Erythroblast (primary cell): Measurements from ENCODE around the gene SRA1.

Experiments
- DNase-seq, 2 experiments: peaks; one replicate each; lab custom pipeline; 2025; lab: John Stamatoyannopoulos, UW
- GATA1 ChIP-seq: IDR thresholded peaks from 2 replicates; pipeline ENCODE4 v1.6.1; 2011; ENCODE audit warnings: low read depth, mild to moderate bottlenecking, control low read depth, low read length, moderate library complexity
- POLR2A ChIP-seq: IDR thresholded peaks from 2 replicates; pipeline ENCODE4 v1.6.1; 2011; ENCODE audit warnings: mild to moderate bottlenecking, low read length

The SRA1 gene

DNA sequence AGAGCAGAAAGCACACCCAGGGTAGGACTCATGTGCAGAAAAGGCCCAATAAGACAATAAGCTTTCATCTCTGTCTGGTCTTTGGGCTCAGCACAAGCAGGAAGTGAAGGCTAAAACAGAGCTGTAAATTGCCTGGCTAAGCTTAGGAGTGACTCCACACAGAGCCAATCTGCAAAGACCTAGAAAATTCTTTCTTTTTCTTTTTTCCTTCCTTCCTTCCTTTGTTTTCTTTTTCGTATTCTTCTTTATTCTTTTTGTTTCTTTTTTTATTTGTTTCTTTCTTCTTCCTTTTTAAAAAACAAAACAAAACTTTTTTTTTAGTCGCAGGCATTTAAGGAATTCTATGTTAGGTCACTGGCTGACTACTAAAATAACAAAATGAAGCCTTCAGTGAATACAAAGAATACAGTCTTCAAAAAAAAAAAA is 19.5 kb upstream of the SRA1 start:
- DNase-seq, result no peak
- no peak for TF ChIP-seq POLR2A
- TF ChIP-seq GATA1, result no peak

DNA sequence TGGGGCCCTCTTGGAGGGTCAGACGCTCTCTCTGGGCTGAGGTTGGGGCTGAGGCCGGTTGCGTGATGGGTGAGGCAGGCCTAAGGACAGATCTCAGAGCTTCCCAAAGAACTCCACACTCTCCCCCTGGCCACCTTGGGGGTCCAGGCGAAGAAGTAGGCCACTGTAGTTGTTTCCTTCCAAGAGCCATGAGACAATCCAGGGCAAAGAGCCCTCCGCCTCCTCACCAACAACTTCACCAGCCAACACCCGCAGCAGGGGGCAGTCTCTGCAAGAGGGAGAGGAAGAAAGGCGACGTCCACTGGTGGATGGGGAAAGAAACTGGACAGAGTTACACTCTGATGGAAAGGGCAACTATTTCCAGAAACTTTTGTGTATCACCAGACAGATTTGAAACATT is 18.0 kb upstream of the SRA1 start:
- peak; percentile 41 to 42 for DNase-seq
- no peak for TF ChIP-seq GATA1
- no peak for TF ChIP-seq POLR2A

DNA sequence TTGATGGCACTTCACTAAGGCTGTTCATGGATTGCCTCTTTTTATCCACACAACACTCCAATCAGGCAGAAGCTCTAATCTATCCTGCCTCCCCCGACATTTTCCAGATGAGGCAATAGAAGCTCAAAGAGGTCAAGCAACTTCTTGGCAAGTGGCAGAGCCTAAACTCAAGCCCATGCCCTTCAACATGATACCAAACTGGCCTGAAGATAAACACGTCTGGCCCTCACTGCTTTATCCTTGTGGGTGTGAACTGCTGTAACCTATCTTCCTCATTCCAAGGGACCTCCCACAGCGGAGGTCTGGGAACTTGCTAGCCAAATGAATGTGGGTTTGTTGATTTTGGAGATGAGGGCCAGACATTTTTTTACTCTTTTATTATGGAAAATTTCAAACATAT is 16.9 kb upstream of the SRA1 start:
- TF ChIP-seq GATA1 (no peak), POLR2A (no peak)
- DNase-seq, result peak in 1 of 2 experiments; percentile 16

DNA sequence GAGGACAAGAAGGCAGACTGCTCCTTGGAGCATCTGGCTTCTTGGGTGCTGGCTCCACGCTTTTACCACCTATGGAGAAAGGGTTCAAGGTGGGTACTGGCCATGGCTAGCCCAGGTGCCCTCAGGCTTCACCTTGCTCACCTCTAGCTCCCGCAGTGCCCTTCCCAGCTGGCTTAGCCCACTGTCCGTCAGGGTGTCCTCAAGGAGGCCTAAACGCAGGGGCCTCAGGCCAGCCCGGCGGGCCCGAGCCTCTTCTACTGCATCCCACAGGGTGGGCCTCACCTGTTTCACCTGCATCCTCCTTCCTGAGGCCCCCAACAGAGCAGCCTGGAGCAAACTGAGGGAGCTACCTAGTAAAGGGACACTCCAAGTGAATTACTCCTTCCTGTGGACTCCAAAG is 16.4 kb upstream of the SRA1 start:
- no peak for DNase-seq
- TF ChIP-seq GATA1 (no peak), POLR2A (no peak)

DNA sequence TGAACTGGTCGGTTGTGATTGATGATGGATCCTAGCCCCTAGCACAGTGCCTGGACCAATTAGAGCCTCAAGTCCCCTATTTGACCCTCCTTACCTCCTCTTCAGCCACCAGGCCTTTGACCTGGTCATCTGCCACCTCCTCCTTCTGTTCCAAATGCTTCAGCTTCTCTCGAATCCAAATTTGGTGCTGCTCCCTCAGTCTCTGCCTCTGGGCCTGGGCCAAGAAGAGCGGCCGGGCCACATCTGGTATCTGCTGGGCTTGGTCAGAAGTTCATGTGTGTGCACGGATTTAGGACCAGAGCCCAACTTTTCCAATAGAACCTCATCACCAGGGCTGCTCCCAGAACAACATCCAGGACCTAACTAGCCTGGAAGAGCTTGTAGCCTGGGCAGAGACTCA is 13.8 kb upstream of the SRA1 start:
- TF ChIP-seq POLR2A, result no peak
- no peak for TF ChIP-seq GATA1
- DNase-seq, result no peak

DNA sequence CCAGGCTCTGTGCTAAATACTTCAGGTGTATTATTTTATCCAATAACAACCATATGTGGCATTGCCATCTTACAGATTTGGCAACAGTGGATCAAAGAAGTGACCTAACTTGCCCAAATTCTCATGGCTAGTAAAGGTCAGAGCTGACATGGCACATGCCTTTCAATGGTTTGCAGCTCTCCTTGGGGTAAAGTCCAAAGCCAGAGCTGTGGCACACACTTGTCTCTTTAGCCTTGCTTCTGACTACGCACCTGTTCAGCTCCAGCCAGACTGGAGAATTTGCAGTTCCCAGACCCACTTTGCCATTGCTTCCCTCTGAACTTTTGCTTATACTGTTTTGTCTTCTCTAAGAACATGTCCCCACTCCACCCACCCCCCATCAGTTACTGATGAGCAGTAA is 13.2 kb upstream of the SRA1 start:
- TF ChIP-seq GATA1 (no peak), POLR2A (no peak)
- DNase-seq, result no peak

DNA sequence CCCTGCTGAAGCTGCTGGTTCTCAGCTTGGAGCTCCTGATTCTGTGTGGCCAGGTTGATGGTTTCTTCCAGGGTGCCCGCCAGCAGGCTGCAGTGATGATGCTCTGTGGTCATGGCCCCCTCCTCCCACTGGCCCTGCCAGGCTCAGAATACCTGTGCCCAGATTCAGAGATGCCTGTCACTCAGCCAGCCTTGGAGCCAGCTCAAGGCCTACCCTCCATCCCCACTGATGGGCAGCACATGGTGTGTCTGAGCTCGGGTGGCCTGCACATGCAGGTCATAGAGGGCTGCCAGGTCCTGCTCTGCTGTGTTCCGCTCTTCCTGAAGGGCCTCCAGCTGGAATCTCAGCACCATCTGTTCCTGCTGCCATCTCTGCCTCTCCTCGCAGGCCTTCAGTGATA is 12.8 kb upstream of the SRA1 start:
- TF ChIP-seq POLR2A, result peak; percentile 8
- no peak for TF ChIP-seq GATA1
- no peak for DNase-seq

DNA sequence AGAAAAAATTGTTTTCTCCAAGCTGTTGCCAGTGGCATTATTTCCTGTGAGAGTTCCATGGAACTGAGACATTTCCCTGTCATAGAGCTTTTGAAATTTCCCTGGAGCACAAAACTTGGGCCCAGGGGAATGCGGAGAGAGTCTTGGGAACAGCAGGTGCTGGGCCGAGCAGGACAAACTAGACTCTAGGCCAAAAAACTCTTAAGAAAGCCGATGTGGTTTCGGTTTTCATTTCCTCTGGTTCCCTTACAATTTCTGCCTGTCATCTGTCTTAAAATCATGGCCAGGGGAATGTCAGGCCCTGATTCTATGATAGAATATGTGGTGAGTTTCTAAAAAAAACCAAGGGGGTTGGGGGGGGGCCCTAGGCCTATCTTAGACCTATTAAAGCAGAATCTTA is 11.9 kb upstream of the SRA1 start:
- TF ChIP-seq GATA1 (no peak), POLR2A (no peak)
- no peak for DNase-seq

DNA sequence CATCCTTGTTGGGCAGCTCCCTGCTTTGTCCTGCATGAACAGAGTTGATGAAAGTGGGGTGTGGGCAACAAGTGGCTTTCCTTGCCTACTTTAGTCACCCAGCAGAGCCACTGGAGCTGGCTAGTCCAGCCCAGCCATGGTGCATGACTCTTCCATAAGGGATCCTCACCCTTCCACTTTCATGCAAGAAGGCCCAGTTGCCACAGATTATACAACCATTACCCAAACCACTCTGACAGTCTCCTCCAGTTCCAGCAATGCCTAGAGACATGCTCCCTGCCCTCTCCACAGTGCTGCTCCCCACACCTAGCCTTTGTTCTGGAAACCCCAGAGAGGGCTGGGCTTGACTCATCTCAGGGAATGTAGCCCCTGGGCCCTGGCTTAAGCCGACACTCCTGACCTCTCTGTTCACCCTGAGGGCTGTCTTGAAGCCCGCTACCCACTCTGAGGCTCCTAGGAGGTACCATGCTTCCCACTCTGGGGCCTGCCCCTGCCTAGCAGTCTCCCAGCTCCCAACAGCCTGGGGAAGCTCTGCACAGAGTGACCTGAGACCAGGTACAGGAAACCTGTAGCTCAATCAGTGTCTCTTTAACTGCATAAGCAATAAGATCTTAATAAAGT is 11.3 kb upstream of the SRA1 start:
- DNase-seq, result no peak
- TF ChIP-seq GATA1 (no peak), POLR2A (no peak)

DNA sequence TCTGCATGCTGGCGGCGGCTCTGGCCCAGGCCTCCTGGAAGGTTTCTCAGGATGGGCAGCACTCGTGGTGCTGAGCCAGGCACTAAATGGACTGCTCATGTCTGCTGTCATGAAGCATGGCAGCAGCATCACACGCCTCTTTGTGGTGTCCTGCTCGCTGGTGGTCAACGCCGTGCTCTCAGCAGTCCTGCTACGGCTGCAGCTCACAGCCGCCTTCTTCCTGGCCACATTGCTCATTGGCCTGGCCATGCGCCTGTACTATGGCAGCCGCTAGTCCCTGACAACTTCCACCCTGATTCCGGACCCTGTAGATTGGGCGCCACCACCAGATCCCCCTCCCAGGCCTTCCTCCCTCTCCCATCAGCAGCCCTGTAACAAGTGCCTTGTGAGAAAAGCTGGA is 10.6 kb upstream of the SRA1 start:
- TF ChIP-seq POLR2A (no peak), GATA1 (no peak)
- no peak for DNase-seq

DNA sequence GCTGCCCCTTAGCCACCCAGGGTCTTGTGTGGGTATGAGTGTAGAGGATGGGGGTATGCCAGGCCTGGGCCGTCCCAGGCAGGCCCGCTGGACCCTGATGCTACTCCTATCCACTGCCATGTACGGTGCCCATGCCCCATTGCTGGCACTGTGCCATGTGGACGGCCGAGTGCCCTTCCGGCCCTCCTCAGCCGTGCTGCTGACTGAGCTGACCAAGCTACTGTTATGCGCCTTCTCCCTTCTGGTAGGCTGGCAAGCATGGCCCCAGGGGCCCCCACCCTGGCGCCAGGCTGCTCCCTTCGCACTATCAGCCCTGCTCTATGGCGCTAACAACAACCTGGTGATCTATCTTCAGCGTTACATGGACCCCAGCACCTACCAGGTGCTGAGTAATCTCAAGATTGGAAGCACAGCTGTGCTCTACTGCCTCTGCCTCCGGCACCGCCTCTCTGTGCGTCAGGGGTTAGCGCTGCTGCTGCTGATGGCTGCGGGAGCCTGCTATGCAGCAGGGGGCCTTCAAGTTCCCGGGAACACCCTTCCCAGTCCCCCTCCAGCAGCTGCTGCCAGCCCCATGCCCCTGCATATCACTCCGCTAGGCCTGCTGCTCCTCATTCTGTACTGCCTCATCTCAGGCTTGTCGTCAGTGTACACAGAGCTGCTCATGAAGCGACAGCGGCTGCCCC is 10.0 kb upstream of the SRA1 start:
- DNase-seq, result peak in 1 of 2 experiments; percentile 19
- no peak for TF ChIP-seq GATA1
- TF ChIP-seq POLR2A, result no peak

DNA sequence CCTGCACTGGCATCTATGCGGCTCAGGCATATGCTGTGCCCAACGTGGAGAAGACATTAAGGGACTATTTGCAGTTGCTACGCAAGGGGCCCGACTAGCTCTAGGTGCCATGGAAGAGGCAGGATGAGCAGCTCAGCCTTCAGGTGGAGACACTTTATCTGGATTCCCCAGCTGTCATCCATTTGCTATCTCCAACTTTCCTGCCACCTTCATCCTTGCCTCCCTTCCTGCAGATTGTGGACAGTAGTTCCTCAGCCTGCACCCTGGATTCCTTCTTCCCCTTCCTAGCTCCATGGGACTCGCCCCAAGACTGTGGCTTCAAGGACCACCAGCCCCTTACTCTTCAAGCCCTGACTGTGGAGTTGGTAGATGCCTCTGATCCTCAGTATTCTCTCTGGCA is 9.4 kb upstream of the SRA1 start:
- peak; percentile 17 to 28 for DNase-seq
- no peak for TF ChIP-seq GATA1
- TF ChIP-seq POLR2A, result no peak

DNA sequence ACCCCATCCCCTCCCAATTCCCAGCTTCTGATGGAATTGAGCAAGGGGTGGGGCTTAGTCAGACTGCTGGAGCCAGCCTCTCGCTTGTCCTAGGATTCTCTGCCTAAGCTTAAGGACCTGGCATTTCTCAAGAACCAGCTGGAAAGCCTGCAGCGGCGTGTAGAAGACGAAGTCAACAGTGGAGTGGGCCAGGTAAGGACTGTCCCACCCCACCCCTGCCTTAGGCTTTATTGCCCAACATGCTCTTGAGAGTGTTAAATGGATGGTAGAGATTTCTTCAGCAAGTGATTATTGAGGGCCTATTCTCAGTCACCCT is 8.5 kb upstream of the SRA1 start:
- DNase-seq, result no peak

DNA sequence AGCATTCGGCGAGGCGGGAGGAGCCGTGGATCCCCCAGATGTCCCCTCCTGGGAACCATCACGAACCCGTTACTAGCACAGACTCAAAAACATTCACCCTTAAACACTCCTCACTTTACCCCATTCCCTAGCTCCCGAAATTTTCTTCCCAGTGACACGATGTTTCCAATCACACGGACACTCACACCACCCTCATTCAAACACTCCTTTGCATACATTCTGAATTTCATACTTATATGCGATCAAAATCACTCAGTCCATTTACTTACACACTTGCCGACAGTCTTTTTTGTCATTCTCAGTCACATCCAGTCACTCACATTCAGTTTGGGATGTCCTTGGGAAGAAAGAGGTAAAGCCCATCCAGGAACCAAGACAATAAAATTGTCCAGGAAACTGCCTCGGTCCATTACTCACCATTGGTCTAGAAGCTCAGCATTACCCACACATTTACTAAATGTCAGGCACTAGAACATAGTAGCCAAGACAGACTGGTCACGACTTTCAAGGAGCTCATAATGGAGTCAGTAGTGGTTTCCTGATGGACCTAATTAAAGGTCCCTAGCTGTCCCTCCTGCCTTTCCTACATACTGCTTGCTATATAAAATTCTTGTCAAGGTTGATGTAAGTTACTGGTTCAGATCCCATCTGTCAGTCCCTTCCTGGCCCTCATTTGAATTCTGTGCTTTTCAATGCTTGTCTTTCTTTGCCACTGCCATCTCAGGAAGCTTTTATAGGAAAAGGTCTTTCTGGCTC is 7.9 kb upstream of the SRA1 start:
- DNase-seq, result peak in 1 of 2 experiments; percentile 47
- TF ChIP-seq GATA1, result no peak
- TF ChIP-seq POLR2A, result no peak

More for the DNA sequence above, 8.5 kb upstream of the SRA1 start:
- TF ChIP-seq POLR2A (no peak), GATA1 (no peak)
